Body of pancreas (tissue), 4 donors: ENCODE results near the gene IL1B.

ENCODE experiments used
- POLR2A ChIP-seq, 3 donors: fragments of 450-650 bp; IDR thresholded peaks; one replicate each; pipeline ENCODE4 v1.6.1; 2016; ENCODE audit warnings: antibody characterized with exemption in 3 of 3, mild to moderate bottlenecking in 2 of 3
- TF ChIP-seq, protein P1 (sequence below), 7 experiments: fragments of 450-650 bp in 4 of 7; fragments of 200-600 bp in 3 of 7; sonication (generic) in 3 of 7; IDR thresholded peaks; one replicate each; pipeline ENCODE4 v1.5.1; 2016 to 2019; ENCODE audit warnings: antibody characterized with exemption in 7 of 7

DNA sequence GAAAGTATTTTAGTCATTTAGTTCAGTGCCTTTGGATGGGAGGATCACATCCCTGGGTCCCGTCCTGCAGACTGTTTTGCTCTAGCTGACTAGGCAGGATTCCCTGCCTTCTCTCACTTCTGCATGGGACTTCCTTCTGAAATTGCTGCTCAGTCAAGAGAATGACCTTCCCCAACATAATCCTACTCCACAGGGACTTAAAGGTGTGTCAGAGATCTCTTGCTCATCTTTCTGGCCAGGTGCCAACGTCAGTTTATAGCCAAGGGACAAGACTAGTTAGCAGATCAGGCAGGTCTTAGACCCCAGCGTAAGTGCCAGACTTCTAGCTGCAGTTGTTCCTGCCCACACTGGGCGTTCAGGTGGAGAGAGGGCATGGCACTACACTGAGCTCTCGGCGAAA, 9.5 kb upstream of the IL1B start:
- TF ChIP-seq, protein P1, sequence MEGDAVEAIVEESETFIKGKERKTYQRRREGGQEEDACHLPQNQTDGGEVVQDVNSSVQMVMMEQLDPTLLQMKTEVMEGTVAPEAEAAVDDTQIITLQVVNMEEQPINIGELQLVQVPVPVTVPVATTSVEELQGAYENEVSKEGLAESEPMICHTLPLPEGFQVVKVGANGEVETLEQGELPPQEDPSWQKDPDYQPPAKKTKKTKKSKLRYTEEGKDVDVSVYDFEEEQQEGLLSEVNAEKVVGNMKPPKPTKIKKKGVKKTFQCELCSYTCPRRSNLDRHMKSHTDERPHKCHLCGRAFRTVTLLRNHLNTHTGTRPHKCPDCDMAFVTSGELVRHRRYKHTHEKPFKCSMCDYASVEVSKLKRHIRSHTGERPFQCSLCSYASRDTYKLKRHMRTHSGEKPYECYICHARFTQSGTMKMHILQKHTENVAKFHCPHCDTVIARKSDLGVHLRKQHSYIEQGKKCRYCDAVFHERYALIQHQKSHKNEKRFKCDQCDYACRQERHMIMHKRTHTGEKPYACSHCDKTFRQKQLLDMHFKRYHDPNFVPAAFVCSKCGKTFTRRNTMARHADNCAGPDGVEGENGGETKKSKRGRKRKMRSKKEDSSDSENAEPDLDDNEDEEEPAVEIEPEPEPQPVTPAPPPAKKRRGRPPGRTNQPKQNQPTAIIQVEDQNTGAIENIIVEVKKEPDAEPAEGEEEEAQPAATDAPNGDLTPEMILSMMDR (IDR thresholded peaks at IDR 0.05) = no peak
- TF ChIP-seq POLR2A (IDR thresholded peaks at IDR 0.05) = no peak
